ENCODE measurements around the gene ORC6.
"Not testable (repeated sequence)": the region's sequence is repeated elsewhere in the genome, so short reads cannot be mapped to it uniquely, and the experiment has no call there.

ORC6 gene

GRCh38 chr16:46689365-46690280 lies at the start of gene ORC6:
TSS of gene ORC6 (plus strand) at chr16:46689659. CDS start at chr16:46689706, 47 bp downstream.
- DNase-seq: peak; percentile 86

GRCh38 chr16:46648656-46649055 lies 40.8 kb upstream of the ORC6 start:
- no peak for DNase-seq

GRCh38 chr16:46649588-46650253 lies 39.7 kb upstream of the ORC6 start:
- no peak for DNase-seq

GRCh38 chr16:46650254-46650623 lies 39.2 kb upstream of the ORC6 start:
- DNase-seq: no peak

GRCh38 chr16:46651305-46651704 lies 38.2 kb upstream of the ORC6 start:
- no peak for DNase-seq

GRCh38 chr16:46658925-46659324 lies 30.5 kb upstream of the ORC6 start:
- DNase-seq: no peak

GRCh38 chr16:46662123-46662522 lies 27.3 kb upstream of the ORC6 start:
- no peak for DNase-seq

GRCh38 chr16:46673320-46674013 lies 16.0 kb upstream of the ORC6 start:
- peak; percentile 23 for DNase-seq

GRCh38 chr16:46677943-46678342 lies 11.5 kb upstream of the ORC6 start:
- DNase-seq: not testable (repeated sequence)

GRCh38 chr16:46681867-46682266 lies 7.6 kb upstream of the ORC6 start:
- not testable (repeated sequence) for DNase-seq

- DNase-seq: no peak
Observed at GRCh38 chr16:46686815-46687473, 2.5 kb upstream of the ORC6 start.

- DNase-seq: no peak
Observed at GRCh38 chr16:46687486-46687885, 2.0 kb upstream of the ORC6 start.

- DNase-seq: no peak
Observed at GRCh38 chr16:46688101-46688653, 1.3 kb upstream of the ORC6 start.

- DNase-seq: peak; percentile 86
Observed at GRCh38 chr16:46688654-46689364, 650 bp upstream of the ORC6 start, which contains the start of gene VPS35. TSS of gene VPS35 (minus strand) at chr16:46689178. CDS start at chr16:46689133, 45 bp downstream.

GRCh38 chr16:46690281-46691178 lies 1.1 kb downstream of the ORC6 start:
- DNase-seq: peak; percentile 36

- no peak for DNase-seq
Observed at GRCh38 chr16:46691726-46692125, 2.3 kb downstream of the ORC6 start.

- DNase-seq: no peak
Observed at GRCh38 chr16:46693598-46693997, 4.1 kb downstream of the ORC6 start.

- DNase-seq: no peak
Observed at GRCh38 chr16:46695937-46696336, 6.5 kb downstream of the ORC6 start.

GRCh38 chr16:46696957-46697356 lies 7.5 kb downstream of the ORC6 start:
- DNase-seq: no peak

GRCh38 chr16:46700048-46700447 lies 10.6 kb downstream of the ORC6 start:
- DNase-seq: no peak

GRCh38 chr16:46701615-46702014 lies 12.2 kb downstream of the ORC6 start:
- no peak for DNase-seq

Measured in DMS79 treated with DMSO at 0.1 percent for 48 hours (cell line).